ENCODE measurements around the gene OR11H12. TPM values are rescaled to one million over a fixed set of nuclear protein-coding genes. Genes with fewer than 3 reads are reported as not detected.
"Not testable (repeated sequence)": the region's sequence is repeated elsewhere in the genome, so short reads cannot be mapped to it uniquely, and the experiment has no call there.

Gene OR11H12
- total RNA-seq: not detected

DNA sequence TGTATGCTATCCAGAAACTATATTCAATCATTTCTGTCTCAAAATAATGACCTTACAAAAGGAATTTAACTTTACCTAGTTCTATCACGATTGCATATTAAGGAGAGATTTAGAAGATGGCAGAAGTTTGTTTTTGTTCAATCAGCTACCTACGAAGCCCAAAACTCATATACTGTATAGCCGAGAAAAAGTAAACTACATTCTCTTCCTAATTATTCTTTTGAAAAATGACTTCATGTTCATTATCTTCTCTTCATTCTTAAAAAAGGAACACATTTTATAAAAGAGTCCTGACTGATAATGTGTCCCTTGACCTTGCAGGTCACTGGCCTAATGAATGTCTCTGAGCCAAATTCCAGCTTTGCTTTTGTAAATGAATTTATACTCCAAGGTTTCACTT lies at the start of gene OR11H12:
TSS of gene OR11H12 (plus strand) at position 301 of the 400 bp plus-strand sequence. CDS start at position 301, 0 bp downstream.
- intact Hi-C loops (cut with DNase I); H3K36me3 ChIP-seq; H3K27me3 ChIP-seq; H3K9me3 ChIP-seq; DNase-seq; H3K4me3 ChIP-seq (replicated peaks in 1 of 3); H3K27ac ChIP-seq; H3K4me1 ChIP-seq: not testable (repeated sequence)
- no CpG with 5 or more reads among the region's 3 CpGs for WGBS, 2 donors

GRCh38 chr14:18582908-18583307 lies 18.0 kb upstream of the OR11H12 start:
- DNase-seq; H3K4me3 ChIP-seq (replicated peaks in 1 of 3); H3K27me3 ChIP-seq; H3K9me3 ChIP-seq; H3K36me3 ChIP-seq; H3K27ac ChIP-seq; intact Hi-C loops (cut with DNase I); H3K4me1 ChIP-seq: not testable (repeated sequence)
- 84% methylated on average over 5 of the region's 31 CpGs; no CpG with 5 or more reads in 1 of the 2 donors for WGBS, 2 donors

DNA sequence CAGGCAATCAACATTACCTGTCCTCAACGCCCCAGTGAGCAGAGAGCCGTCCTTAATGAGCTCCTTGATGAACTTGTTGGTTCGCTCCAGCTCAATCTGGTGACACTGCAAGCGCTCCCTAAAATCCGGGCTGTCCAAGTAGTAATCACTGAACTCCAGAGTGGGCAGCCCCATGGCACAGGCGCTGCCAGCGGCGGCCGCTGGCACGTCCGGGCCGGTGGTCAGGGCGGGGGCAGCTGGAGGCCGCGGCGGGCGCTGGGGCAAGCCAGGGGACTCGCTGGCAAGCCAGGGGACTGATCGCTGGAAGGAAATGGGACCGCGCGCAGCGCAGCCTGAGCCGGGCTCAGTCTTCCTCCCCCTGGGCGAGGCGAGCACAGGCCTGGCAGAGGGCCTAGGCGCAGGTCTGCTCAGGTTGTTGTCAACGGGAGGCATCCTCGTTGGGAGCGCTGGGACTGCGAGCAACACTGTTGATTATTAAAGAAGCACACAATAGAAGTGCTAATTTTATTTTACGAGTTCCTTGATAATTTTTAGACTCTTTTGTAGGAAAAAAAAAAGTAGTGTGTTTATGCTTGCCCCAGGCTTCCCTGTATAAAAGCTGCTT lies 25.8 kb downstream of the OR11H12 start:
- DNase-seq; H3K27me3 ChIP-seq; H3K27ac ChIP-seq; H3K36me3 ChIP-seq; H3K4me3 ChIP-seq (replicated peaks in 1 of 3); H3K4me1 ChIP-seq; intact Hi-C loops (cut with DNase I); H3K9me3 ChIP-seq: not testable (repeated sequence)
- no CpG with 5 or more reads among the region's 32 CpGs for WGBS, 2 donors

DNA sequence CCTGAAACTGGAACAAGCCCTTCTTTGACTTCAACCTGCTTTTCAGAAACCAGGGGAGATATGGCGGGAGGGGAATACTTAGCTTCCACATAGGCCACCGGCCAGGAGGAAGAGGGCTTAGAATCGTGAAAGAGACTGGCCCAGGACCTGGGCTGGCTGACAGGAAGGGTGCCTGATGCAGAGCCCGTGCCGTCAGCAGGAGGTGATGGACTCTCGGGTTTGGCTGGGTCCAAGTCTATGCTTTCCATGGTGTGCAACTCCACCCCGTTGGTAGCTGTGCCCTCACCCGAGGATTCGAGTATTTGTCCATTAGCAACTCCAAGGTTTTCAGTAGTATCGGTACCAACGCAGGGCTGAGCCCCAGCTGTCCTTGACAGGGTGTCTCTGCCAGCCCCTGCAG lies 35.1 kb downstream of the OR11H12 start:
- H3K9me3 ChIP-seq; H3K36me3 ChIP-seq; DNase-seq; H3K4me3 ChIP-seq (replicated peaks in 1 of 3); H3K27me3 ChIP-seq; H3K4me1 ChIP-seq; intact Hi-C loops (cut with DNase I); H3K27ac ChIP-seq: not testable (repeated sequence)
- no CpG with 5 or more reads among the region's 11 CpGs for WGBS, 2 donors

DNA sequence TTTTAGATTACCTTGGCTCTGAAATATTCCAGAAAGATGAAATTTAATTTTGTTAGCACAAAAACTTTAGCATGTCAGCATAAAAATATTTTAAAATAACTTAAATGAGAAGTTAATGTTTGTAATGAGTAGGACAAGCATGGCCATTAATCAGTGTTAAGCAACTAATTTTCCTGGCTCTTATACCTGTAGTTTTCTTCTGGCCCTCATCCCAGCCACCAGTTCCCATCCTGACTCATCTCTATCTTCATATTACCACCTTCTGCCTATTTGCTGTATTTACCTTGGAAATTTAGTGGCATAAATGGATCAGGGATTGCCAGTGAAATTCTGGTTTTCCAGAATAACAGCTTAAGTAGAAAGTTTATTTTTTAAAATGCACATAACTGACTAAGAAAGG lies 37.1 kb downstream of the OR11H12 start:
- H3K36me3 ChIP-seq; DNase-seq; H3K27ac ChIP-seq; intact Hi-C loops (cut with DNase I); H3K4me3 ChIP-seq (replicated peaks in 1 of 3); H3K4me1 ChIP-seq; H3K9me3 ChIP-seq; H3K27me3 ChIP-seq: not testable (repeated sequence)

DNA sequence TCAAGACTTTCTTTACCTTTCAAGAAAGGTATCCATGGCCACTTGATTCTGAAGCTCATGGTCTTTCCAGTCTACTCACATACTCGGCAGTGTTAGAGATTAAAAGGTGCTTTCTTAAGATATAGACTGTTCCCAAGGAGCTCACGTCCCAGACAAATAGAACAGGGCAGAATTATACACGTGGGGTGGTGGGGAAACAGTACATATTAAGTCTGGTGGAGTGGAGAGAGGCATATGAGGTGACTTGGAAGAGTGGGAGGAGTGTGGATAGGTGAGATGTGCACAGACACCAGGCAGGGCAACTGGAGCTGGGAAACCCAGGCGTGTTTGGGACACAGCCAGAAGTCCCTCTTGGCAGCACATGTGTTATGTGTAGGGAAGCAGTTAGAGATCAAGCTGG lies 37.9 kb downstream of the OR11H12 start:
- H3K4me3 ChIP-seq (replicated peaks in 1 of 3); H3K27me3 ChIP-seq; H3K36me3 ChIP-seq; H3K4me1 ChIP-seq; H3K9me3 ChIP-seq; intact Hi-C loops (cut with DNase I); H3K27ac ChIP-seq; DNase-seq: not testable (repeated sequence)
- 18 to 33% methylated on average over 3 of the region's 4 CpGs for WGBS, 2 donors

GRCh38 chr14:18646075-18646730 lies 45.3 kb downstream of the OR11H12 start:
- H3K27ac ChIP-seq; DNase-seq; H3K36me3 ChIP-seq; H3K4me1 ChIP-seq; H3K9me3 ChIP-seq; H3K4me3 ChIP-seq (replicated peaks in 1 of 3); intact Hi-C loops (cut with DNase I); H3K27me3 ChIP-seq: not testable (repeated sequence)
- WGBS, 2 donors: 63 to 64% methylated on average over 18 to 20 of the region's 45 CpGs

Small RNAs within 50 kb of the gene (small RNA-seq; reads per million reads assigned to genes)
- gene CR383656.6 (not detected), gene CR383656.7 (not detected), gene CR383656.9 (not detected)

Measured in thyroid gland (tissue), 4 donors.